ENCODE data around the gene EVPLL. TPM values are rescaled to one million over a fixed set of nuclear protein-coding genes. Genes with fewer than 3 reads are reported as not detected.
"Not testable (repeated sequence)": the region's sequence is repeated elsewhere in the genome, so short reads cannot be mapped to it uniquely, and the experiment has no call there.

The EVPLL gene
- total RNA-seq, 1 experiment from 2014 or later: not detected

- in situ Hi-C loops (cut with HindIII; ENCODE audit: low sequenced_read_pairs): no loop called here
- no peak for DNase-seq (ENCODE audit: low spot score)
These were observed 577 bp downstream of the EVPLL start for GRCh38 chr17:18378205-18378505.

- in situ Hi-C loops (cut with HindIII; ENCODE audit: low sequenced_read_pairs): not testable (repeated sequence)
These were observed 1.0 kb downstream of the EVPLL start for GRCh38 chr17:18378614-18379013.

GRCh38 chr17:18379246-18380146, 1.9 kb downstream of the EVPLL start:
- in situ Hi-C loops (cut with HindIII; ENCODE audit: low sequenced_read_pairs): no loop called here
- DNase-seq (ENCODE audit: low spot score): no peak

More at GRCh38 chr17:18378614-18379013, 1.0 kb downstream of the EVPLL start:
- not testable (repeated sequence) for DNase-seq (ENCODE audit: low spot score)

- in situ Hi-C loops (cut with HindIII; ENCODE audit: low sequenced_read_pairs): no loop called here
These were observed 3.0 kb downstream of the EVPLL start for GRCh38 chr17:18380471-18381157.

GRCh38 chr17:18381158-18381952, 3.8 kb downstream of the EVPLL start:
- in situ Hi-C loops (cut with HindIII; ENCODE audit: low sequenced_read_pairs): no loop called here
- DNase-seq (ENCODE audit: low spot score): no peak

More at GRCh38 chr17:18380471-18381157, 3.0 kb downstream of the EVPLL start:
- DNase-seq (ENCODE audit: low spot score): no peak

GRCh38 chr17:18381953-18382245, 4.3 kb downstream of the EVPLL start:
- in situ Hi-C loops (cut with HindIII; ENCODE audit: low sequenced_read_pairs): no loop called here
- DNase-seq (ENCODE audit: low spot score): no peak

GRCh38 chr17:18382441-18383078, 5.0 kb downstream of the EVPLL start:
- in situ Hi-C loops (cut with HindIII; ENCODE audit: low sequenced_read_pairs): no loop called here
- no peak for DNase-seq (ENCODE audit: low spot score)

GRCh38 chr17:18383079-18383481, 5.5 kb downstream of the EVPLL start:
- in situ Hi-C loops (cut with HindIII; ENCODE audit: low sequenced_read_pairs); DNase-seq (ENCODE audit: low spot score): not testable (repeated sequence)

GRCh38 chr17:18384271-18384670, 6.7 kb downstream of the EVPLL start:
- DNase-seq (ENCODE audit: low spot score); in situ Hi-C loops (cut with HindIII; ENCODE audit: low sequenced_read_pairs): not testable (repeated sequence)

- DNase-seq (ENCODE audit: low spot score); in situ Hi-C loops (cut with HindIII; ENCODE audit: low sequenced_read_pairs): not testable (repeated sequence)
These were observed 10.0 kb downstream of the EVPLL start for GRCh38 chr17:18387583-18387982.

GRCh38 chr17:18388266-18388665, 10.7 kb downstream of the EVPLL start:
- DNase-seq (ENCODE audit: low spot score); in situ Hi-C loops (cut with HindIII; ENCODE audit: low sequenced_read_pairs): not testable (repeated sequence)

GRCh38 chr17:18388728-18389127, 11.2 kb downstream of the EVPLL start:
- DNase-seq (ENCODE audit: low spot score); in situ Hi-C loops (cut with HindIII; ENCODE audit: low sequenced_read_pairs): not testable (repeated sequence)

- DNase-seq (ENCODE audit: low spot score); in situ Hi-C loops (cut with HindIII; ENCODE audit: low sequenced_read_pairs): not testable (repeated sequence)
These were observed 24.5 kb downstream of the EVPLL start for GRCh38 chr17:18401872-18402590.

GRCh38 chr17:18403166-18403565, 25.6 kb downstream of the EVPLL start:
- in situ Hi-C loops (cut with HindIII; ENCODE audit: low sequenced_read_pairs); DNase-seq (ENCODE audit: low spot score): not testable (repeated sequence)

- in situ Hi-C loops (cut with HindIII; ENCODE audit: low sequenced_read_pairs); DNase-seq (ENCODE audit: low spot score): not testable (repeated sequence)
These were observed 26.0 kb downstream of the EVPLL start for GRCh38 chr17:18403604-18404003.

- DNase-seq (ENCODE audit: low spot score): peak; percentile 66
- in situ Hi-C loops (cut with HindIII; ENCODE audit: low sequenced_read_pairs): not testable (repeated sequence)
These were observed 31.3 kb downstream of the EVPLL start for GRCh38 chr17:18408906-18409305.

GRCh38 chr17:18409321-18409720, 31.7 kb downstream of the EVPLL start:
- in situ Hi-C loops (cut with HindIII; ENCODE audit: low sequenced_read_pairs): not testable (repeated sequence)
- peak; percentile 61 for DNase-seq (ENCODE audit: low spot score)

GRCh38 chr17:18410736-18411135, 33.2 kb downstream of the EVPLL start:
- peak; percentile 68 for DNase-seq (ENCODE audit: low spot score)

More at GRCh38 chr17:18410736-18411135, 33.2 kb downstream of the EVPLL start:
- in situ Hi-C loops (cut with HindIII; ENCODE audit: low sequenced_read_pairs): not testable (repeated sequence)
